Heart right ventricle (tissue), 16 donors: ENCODE measurements around the gene LAMA4. TPM values are rescaled to one million over a fixed set of nuclear protein-coding genes. Genes with fewer than 3 reads are reported as not detected.

ENCODE experiments used
- ATAC-seq, 8 donors: fragments of 200-7000 bp; cut with Tn5 transposase; one replicate each; pipeline ENCODE4 v1.9.1; 2020; ENCODE audit warnings: mild to moderate bottlenecking in 8 of 8, moderate library complexity in 8 of 8, moderate number of reproducible peaks in 1 of 8
- DNase-seq, 2 donors: peaks; one replicate each; pipeline ENCODE4 v3.0.0-alpha.2; 2020
- H3K27ac ChIP-seq, 10 donors: fragments of 200-600 bp; sonication (generic) in 2 of 10; one replicate each; pipeline versions ENCODE4 v1.5.0 to v1.8.0; 2020 to 2022; ENCODE audit warnings: mild to moderate bottlenecking in 3 of 10
- H3K27me3 ChIP-seq, 7 donors: fragments of 200-600 bp; one replicate each; pipeline ENCODE4 v1.8.0; 2021 to 2022; ENCODE audit warnings: mild to moderate bottlenecking in 2 of 7
- H3K36me3 ChIP-seq, 9 donors: fragments of 200-600 bp; sonication (generic) in 1 of 9; one replicate each; pipeline versions ENCODE4 v1.5.0 to v1.8.0; 2020 to 2022; ENCODE audit warnings: mild to moderate bottlenecking in 2 of 9
- H3K4me1 ChIP-seq, 9 donors: fragments of 200-600 bp; sonication (generic) in 1 of 9; one replicate each; pipeline versions ENCODE4 v1.5.0 to v1.8.0; 2020 to 2022; ENCODE audit warnings: mild to moderate bottlenecking in 4 of 9
- H3K4me3 ChIP-seq, 10 donors: fragments of 200-600 bp; sonication (generic) in 2 of 10; one replicate each; pipeline versions ENCODE4 v1.5.0 to v1.8.0; 2020 to 2022; ENCODE audit warnings: mild to moderate bottlenecking in 7 of 10, moderate library complexity in 2 of 10
- H3K9me3 ChIP-seq, 11 donors: fragments of 200-600 bp in 10 of 11; sonication (generic) in 2 of 11; one replicate each; pipeline versions ENCODE4 v1.5.0 to v1.8.0; 2013 to 2022; ENCODE audit warnings: mild to moderate bottlenecking in 2 of 11, control low read depth in 1 of 11, moderate library complexity in 1 of 11
- CTCF ChIP-seq, 9 donors: fragments of 200-600 bp; sonication (generic) in 2 of 9; IDR thresholded peaks; one replicate each; pipeline versions ENCODE4 v1.5.0 to v1.8.0; 2021 to 2022; ENCODE audit warnings: antibody characterized with exemption in 9 of 9, mild to moderate bottlenecking in 5 of 9, moderate library complexity in 1 of 9
- WGBS, 2 donors: extraction: QIAGEN DNeasy Blood & Tissue Kit; methylation state at CpG; one replicate each; pipeline ENCODE4 v1.1.7; 2013; ENCODE audit warnings: inconsistent platforms in 1 of 2; 5-methylcytosine and 5-hydroxymethylcytosine counted together
- intact Hi-C, 10 donors: fragments of 100-400 bp; cut with DNase I; formaldehyde crosslinking; loops; one replicate each; pipeline versions ENCODE4 v1.11.1 to v1.14.2; 2022
- polyA plus RNA-seq, 2 donors: library from polyadenylated mRNA; stranded (reverse); fragments of 200-250 nt; gene quantifications; one replicate each; pipeline ENCODE4 v1.2.3, GENCODE V29; 2013
- total RNA-seq, 10 donors: library from RNA; stranded (reverse); fragmentation: NEBNext Ultra II Directional in 3 of 10; extraction: Animal tissue kit (Norgen Biotek cat#: 25700) in 3 of 10; gene quantifications; one replicate each; pipeline versions ENCODE4 v1.2.1 to v1.2.4, GENCODE V29; 2021 to 2023
- donor health status: Arrhythmogenic right ventricular cardiomyopathy.
- donor health status: ischemic (EF 13 %, LVEDD 7.1; RV severe dilation, severe dysfunction).
- donor health status: healthy with polysubstance abuse.
- donor health status: DM: no; HTN: yes; CAD: no.
- donor health status: DM: no; HTN: no; CAD: no.
- donor health status: ischemic (EF 25% LVEDD 6.9; RV normal size, moderate dysfunction).
- donor health status: ischemic (EF 25% LVEDD 5.7; RV mildly dilated, moderate dysfunction).
- donor health status: healthy.
- donor health status: DM: yes; HTN: yes; CAD: no.
- donor health status: Ischemic cardiomyopathy.
- donor health status: ischemic (EF 35%, LVEDD 5.7; RV mildly dilated, moderate dysfunction).
- donor health status: nonischemic (EF 11% LVEDD 7.7; RV severe dilation, severe dysfunction).
- donor health status: DM: yes; HTN: yes; CAD: no.
- donor health status: PGD.
- donor health status: ischemic (EF 29% LVEDD 5.4; RV normal size, mild dysfunction).
- donor health status: nonischemic (EF 23%, LVEDD 6.1; RV moderate dilation, normal function).

LAMA4 gene
- total and polyA plus RNA-seq, 12 donors = 23.7 to 103 (median 82.5) TPM

DNA sequence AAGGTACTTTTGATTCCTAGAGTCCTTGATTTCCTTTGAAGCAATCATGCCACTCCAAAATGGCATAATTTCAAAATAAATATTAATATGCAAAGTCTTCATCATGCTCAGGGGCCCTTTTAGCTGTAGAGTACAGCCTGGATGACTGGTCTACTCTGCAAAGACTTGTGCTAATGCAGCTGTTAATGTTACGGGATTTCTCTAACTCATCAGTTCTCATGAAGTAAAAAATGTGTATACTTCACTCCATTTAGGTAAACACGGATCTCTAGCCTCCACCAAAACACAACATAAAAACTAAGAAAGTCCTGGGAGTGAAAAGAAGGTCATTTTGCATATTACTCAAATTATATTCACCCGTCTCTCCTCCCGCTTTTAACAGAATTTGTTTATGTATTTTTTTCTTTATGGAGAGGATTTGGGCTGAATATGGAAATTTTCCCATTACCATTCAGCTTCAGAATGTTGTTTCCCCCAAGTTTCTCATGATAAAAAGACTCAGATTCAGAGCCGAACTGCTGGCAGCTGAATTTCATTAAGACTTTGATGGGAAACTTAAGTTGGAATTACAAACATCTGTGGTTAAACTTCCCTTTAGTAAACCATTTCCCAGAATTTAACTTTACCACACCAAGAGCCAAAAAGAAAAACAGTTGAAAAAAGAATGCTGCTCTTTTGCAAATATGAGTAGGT is 8.7 kb downstream of the LAMA4 start:
- WGBS, 2 donors = 66 to 70% methylated on average over 5 of the region's 5 CpGs
- DNase-seq = no peak
- Histone ChIP-seq H3K4me3 (no peak overlapping the region), H3K27me3 (no peaks in the 10 kb centered on the region), H3K9me3 (no peaks in the 10 kb centered on the region), H3K4me1 (peaks cover 6 to 99% (median 85%) of the 10 kb centered on the region in 9 donors), H3K36me3 (peaks cover 0 to 61% (median 0%) of the 10 kb centered on the region in 9 donors), H3K27ac (peak overlapping the region; percentile 12 to 99 (median 64))
- intact Hi-C loops = no loop called here
- ATAC-seq = peak in 4 of 8 donors; percentile 17 to 37 (median 24)
- no peak for TF ChIP-seq CTCF (IDR thresholded peaks at IDR 0.05)

DNA sequence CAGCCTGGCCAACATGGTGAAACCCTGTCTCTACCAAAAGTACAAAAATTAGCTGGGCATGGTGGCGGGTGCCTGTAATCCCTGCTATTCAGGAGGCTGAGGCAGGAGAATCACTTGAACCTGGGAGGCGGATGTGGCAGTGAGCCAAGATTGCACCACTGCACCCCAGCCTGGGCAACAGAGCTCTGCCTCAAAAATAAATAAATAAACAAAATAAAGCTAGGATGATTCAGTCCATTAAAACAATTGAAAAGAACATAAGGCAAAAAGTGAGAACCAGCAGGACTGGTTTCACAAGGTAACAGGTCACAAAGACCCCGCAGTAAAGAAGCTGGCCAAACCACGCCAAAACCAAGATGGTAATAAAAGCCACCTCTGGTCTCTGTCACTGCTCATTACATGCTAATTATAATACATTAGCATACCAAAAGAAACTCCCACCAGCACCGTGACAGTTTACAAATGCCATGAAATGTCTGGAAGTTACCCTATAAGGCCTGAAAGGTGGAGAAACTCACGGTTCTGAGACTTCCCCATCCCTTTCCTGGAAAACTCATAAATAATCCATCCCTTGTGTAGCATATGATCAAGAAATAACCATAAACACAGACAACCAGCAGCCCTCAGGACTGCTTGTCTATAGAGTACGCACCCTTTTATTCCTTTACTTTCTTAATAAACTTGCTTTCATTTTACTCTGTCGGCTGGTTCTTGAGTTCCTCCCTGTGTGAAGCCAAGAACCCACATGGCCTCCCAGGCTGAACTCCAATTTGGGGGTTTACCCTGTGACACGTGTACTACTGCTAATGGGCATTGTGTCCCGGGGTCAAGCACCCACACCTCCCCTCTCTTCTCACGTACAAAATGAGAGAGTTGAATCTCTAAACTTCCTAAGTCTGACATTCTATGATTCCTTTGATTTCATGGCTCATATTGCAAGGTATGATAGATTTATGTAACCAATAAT is 10.2 kb downstream of the LAMA4 start:
- Histone ChIP-seq H3K4me3 (peak overlapping the region in 1 of 10 donors; percentile 4), H3K9me3 (no peaks in the 10 kb centered on the region), H3K4me1 (peaks cover 0 to 97% (median 72%) of the 10 kb centered on the region in 9 donors), H3K27me3 (no peaks in the 10 kb centered on the region), H3K36me3 (peaks cover 0 to 59% (median 0%) of the 10 kb centered on the region in 9 donors), H3K27ac (peak overlapping the region in 9 of 10 donors; percentile 12 to 99 (median 67))
- intact Hi-C loops = no loop called here
- 65 to 70% methylated on average over 11 of the region's 11 CpGs for WGBS, 2 donors
- ATAC-seq (peak in 2 of 8 donors; percentile 18 to 33), DNase-seq (no peak)
- TF ChIP-seq CTCF (IDR thresholded peaks at IDR 0.05) = no peak

GRCh38 chr6:112241820-112242429 is 12.4 kb downstream of the LAMA4 start:
- Histone ChIP-seq H3K27ac (peak overlapping the region in 8 of 10 donors; percentile 5 to 99 (median 38)), H3K4me1 (peaks cover 2 to 97% (median 78%) of the 10 kb centered on the region in 9 donors), H3K4me3 (no peak overlapping the region), H3K9me3 (no peaks in the 10 kb centered on the region), H3K36me3 (peaks cover 0 to 42% (median 0%) of the 10 kb centered on the region in 9 donors), H3K27me3 (no peaks in the 10 kb centered on the region)
- TF ChIP-seq CTCF (IDR thresholded peaks at IDR 0.05) = no peak
- intact Hi-C loops = no loop called here
- DNase-seq = no peak
- ATAC-seq = no peak

- Histone ChIP-seq H3K9me3 (no peaks in the 10 kb centered on the region), H3K36me3 (peaks cover 0 to 15% (median 0%) of the 10 kb centered on the region in 9 donors), H3K27me3 (no peaks in the 10 kb centered on the region), H3K4me1 (peaks cover 8 to 97% (median 79%) of the 10 kb centered on the region in 9 donors), H3K27ac (peak overlapping the region in 9 of 10 donors; percentile 56 to 89 (median 80)), H3K4me3 (no peak overlapping the region)
- 24 to 28% methylated on average over 3 of the region's 3 CpGs for WGBS, 2 donors
- intact Hi-C loops = loop anchor here in 1 of 10 donors (5.0 kb wide), 1 partner anchor 50 kb away; no protein-coding TSS in a partner anchor
- TF ChIP-seq CTCF (IDR thresholded peaks at IDR 0.05) = no peak
- DNase-seq (peak in 1 of 2 donors; percentile 77), ATAC-seq (peak in 6 of 8 donors; percentile 25 to 80 (median 40))
These were observed 16.8 kb downstream of the LAMA4 start for GRCh38 chr6:112237595-112237994.
